H1 (cell line): ENCODE data around the gene CWC27. TPM values are rescaled to one million over a fixed set of nuclear protein-coding genes. Genes with fewer than 3 reads are reported as not detected.

Experiments
- CTCF ChIA-PET: fragments of 300-600 bp; sonication (Branson Sonifier 250); formaldehyde crosslinking; loops from one replicate; lab custom pipeline; 2021; ENCODE audit not compliant: partially characterized antibody; lab: Charles Lee
- POLR2A ChIA-PET: fragments of 300-600 bp; sonication (Branson Sonifier 250); formaldehyde crosslinking; loops from one replicate; lab custom pipeline; 2021; ENCODE audit warnings: inconsistent platforms; ENCODE audit not compliant: partially characterized antibody; lab: Charles Lee
- DNase-seq, 2 experiments: peaks; one replicate each; pipeline versions ENCODE4 v3.0.0 to v3.0.0-alpha.2; 2010 to 2022; ENCODE audit warnings: low spot score in 2 of 2, low read depth in 1 of 2, mixed read lengths in 1 of 2
- FAIRE-seq: peaks from 2 replicates; lab custom pipeline; 2011; peaks lifted over from hg19 to GRCh38; lab: Jason Lieb, UNC
- H2AFZ ChIP-seq: 2 replicates; pipeline ENCODE4 v1.8.1; 2012; ENCODE audit warnings: low read length, inconsistent platforms
- H2AK5ac ChIP-seq: 2 replicates; pipeline ENCODE4 v1.6.1; 2013; ENCODE audit warnings: low read depth, low read length
- H2BK120ac ChIP-seq: replicated peaks from 2 replicates; pipeline ENCODE3; 2013; ENCODE audit warnings: low read depth, low read length, inconsistent platforms
- H2BK12ac ChIP-seq: 2 replicates; pipeline ENCODE4 v1.6.1; 2013; ENCODE audit warnings: low read depth, low read length
- H2BK15ac ChIP-seq: 2 replicates; pipeline ENCODE4 v1.6.1; 2013; ENCODE audit warnings: low read length
- H2BK20ac ChIP-seq: 2 replicates; pipeline ENCODE4 v1.6.1; 2013; ENCODE audit warnings: low read length
- H2BK5ac ChIP-seq: 2 replicates; pipeline ENCODE4 v1.6.1; 2013; ENCODE audit warnings: low read depth, low read length
- H3K14ac ChIP-seq: 2 replicates; pipeline ENCODE4 v1.6.1; 2013; ENCODE audit warnings: inconsistent platforms; ENCODE audit not compliant: insufficient read length
- H3K18ac ChIP-seq: 2 replicates; pipeline ENCODE4 v1.6.1; 2013; ENCODE audit warnings: low read length; ENCODE audit errors: extremely low read depth
- H3K23ac ChIP-seq: 2 replicates; pipeline ENCODE4 v1.6.1; 2013; ENCODE audit warnings: inconsistent platforms; ENCODE audit not compliant: insufficient read length
- H3K23me2 ChIP-seq: 2 replicates; pipeline ENCODE4 v1.6.1; 2013; ENCODE audit warnings: low read depth, low read length
- H3K27ac ChIP-seq: 2 replicates; pipeline ENCODE4 v1.6.1; 2011; ENCODE audit warnings: low read depth, low read length, inconsistent platforms
- H3K27me3 ChIP-seq, 4 experiments: replicated peaks in 1 of 4; 1 replicate in 1 of 4; 2 replicates in 3 of 4; pipeline versions ENCODE4 v1.6.1 to v1.8.1; 2011 to 2013; ENCODE audit warnings: low read length in 3 of 4, mild to moderate bottlenecking in 3 of 4, inconsistent platforms in 2 of 4, mixed read lengths in 2 of 4, moderate library complexity in 1 of 4; ENCODE audit not compliant: control insufficient read depth in 3 of 4, insufficient read depth in 3 of 4; ENCODE audit errors: extremely low read depth in 1 of 4
- H3K36me3 ChIP-seq, 4 experiments: 2 replicates each; pipeline versions ENCODE4 v1.6.1 to v1.8.1; 2011 to 2013; ENCODE audit warnings: mild to moderate bottlenecking in 4 of 4, low read length in 3 of 4, moderate library complexity in 2 of 4, control low read depth in 1 of 4, inconsistent platforms in 1 of 4; ENCODE audit not compliant: insufficient read depth in 4 of 4, control insufficient read depth in 2 of 4
- H3K4ac ChIP-seq: replicated peaks from 2 replicates; pipeline ENCODE3; 2013; ENCODE audit warnings: low read length, low read depth, mixed read lengths, inconsistent platforms; ENCODE audit not compliant: insufficient read length
- H3K4me1 ChIP-seq, 4 experiments: replicated peaks in 1 of 4; 1 replicate in 1 of 4; 2 replicates in 3 of 4; pipeline versions ENCODE4 v1.6.1 to v1.8.1; 2011 to 2013; ENCODE audit warnings: low read length in 3 of 4, inconsistent platforms in 2 of 4, mixed read lengths in 1 of 4; ENCODE audit not compliant: insufficient read depth in 4 of 4, control insufficient read depth in 3 of 4
- H3K4me2 ChIP-seq, 2 experiments: 2 replicates each; pipeline versions ENCODE4 v1.6.1 to v1.8.1; 2011 to 2013; ENCODE audit warnings: low read depth in 2 of 2, low read length in 2 of 2, control low read depth in 1 of 2, inconsistent platforms in 1 of 2, mild to moderate bottlenecking in 1 of 2; ENCODE audit not compliant: insufficient read depth in 1 of 2
- H3K4me3 ChIP-seq, 4 experiments: fragments of 200-600, 300-600 bp in 1 of 4; sonication (generic), shearing (Covaris generic), sonication (Bioruptor Twin) in 1 of 4; 2 replicates each; pipeline versions ENCODE4 v1.5.1 to v1.8.1; 2011 to 2016; ENCODE audit warnings: low read length in 4 of 4, low read depth in 3 of 4, control low read depth in 2 of 4, inconsistent platforms in 2 of 4, mild to moderate bottlenecking in 2 of 4, mixed read lengths in 1 of 4, moderate library complexity in 1 of 4; ENCODE audit not compliant: insufficient read depth in 2 of 4; ENCODE audit errors: extremely low read depth in 1 of 4
- H3K56ac ChIP-seq: replicated peaks from 2 replicates; pipeline ENCODE3; 2013; ENCODE audit warnings: low read depth, mild to moderate bottlenecking, mixed read lengths, low read length, inconsistent platforms; ENCODE audit not compliant: insufficient read length
- H3K79me1 ChIP-seq: 2 replicates; pipeline ENCODE4 v1.6.1; 2013; ENCODE audit warnings: low read depth, low read length, control low read depth
- H3K79me2 ChIP-seq, 2 experiments: 2 replicates each; pipeline versions ENCODE4 v1.6.1 to v1.8.1; 2012 to 2013; ENCODE audit warnings: low read length in 2 of 2, mild to moderate bottlenecking in 2 of 2, inconsistent platforms in 1 of 2; ENCODE audit not compliant: insufficient read depth in 2 of 2, control insufficient read depth in 1 of 2
- H3K9ac ChIP-seq, 4 experiments: replicated peaks in 1 of 4; 1 replicate in 1 of 4; 2 replicates in 3 of 4; pipeline versions ENCODE4 v1.6.1 to v1.8.1; 2011 to 2013; ENCODE audit warnings: low read depth in 3 of 4, low read length in 3 of 4, control low read depth in 2 of 4, mild to moderate bottlenecking in 2 of 4, moderate library complexity in 2 of 4, inconsistent platforms in 1 of 4; ENCODE audit errors: extremely low read depth in 1 of 4
- H3K9me3 ChIP-seq, 2 experiments: 2 replicates each; pipeline versions ENCODE4 v1.6.1 to v1.8.1; 2012 to 2013; ENCODE audit warnings: mild to moderate bottlenecking in 2 of 2, moderate library complexity in 2 of 2, control low read depth in 1 of 2, inconsistent platforms in 1 of 2, low read depth in 1 of 2, low read length in 1 of 2, mixed read lengths in 1 of 2; ENCODE audit not compliant: insufficient read depth in 2 of 2
- H4K20me1 ChIP-seq, 2 experiments: replicated peaks in 1 of 2; 2 replicates each; pipeline versions ENCODE3 to v1.8.1; 2011 to 2013; ENCODE audit warnings: inconsistent platforms in 2 of 2, low read length in 2 of 2, mild to moderate bottlenecking in 1 of 2; ENCODE audit not compliant: insufficient read depth in 2 of 2, control insufficient read depth in 1 of 2
- H4K5ac ChIP-seq: 2 replicates; pipeline ENCODE4 v1.6.1; 2013; ENCODE audit warnings: low read length, low read depth, mixed read lengths, inconsistent platforms; ENCODE audit not compliant: insufficient read length
- H4K8ac ChIP-seq: 2 replicates; pipeline ENCODE4 v1.8.0; 2013; ENCODE audit warnings: mild to moderate bottlenecking, moderate library complexity, low read length, inconsistent platforms; ENCODE audit not compliant: insufficient read depth; ENCODE audit errors: extremely low read depth
- H4K91ac ChIP-seq: replicated peaks from 2 replicates; pipeline ENCODE3; 2013; ENCODE audit warnings: low read length, mixed read lengths, inconsistent platforms; ENCODE audit not compliant: insufficient read length
- KDM4A ChIP-seq: IDR thresholded peaks from one replicate; pipeline ENCODE4 v1.7.1; 2012; ENCODE audit warnings: low read depth, mild to moderate bottlenecking, moderate library complexity, low read length, inconsistent platforms; ENCODE audit not compliant: severe bottlenecking
- polyA plus RNA-seq, 7 experiments: library from polyadenylated mRNA; depleted of rRNA in 3 of 7; stranded (reverse) in 5 of 7; unstranded in 2 of 7; fragments of >200 nt in 5 of 7; fragments of 200-250 nt in 2 of 7; gene quantifications; 1 replicate in 5 of 7; 2 replicates in 1 of 7; 4 replicates in 1 of 7; pipeline versions ENCODE4 v1.2.1 to v1.2.3, GENCODE V29; 2011 to 2013; ENCODE audit warnings: missing spikeins in 2 of 7, mixed read lengths in 2 of 7
- total RNA-seq: library from RNA; stranded (reverse); fragmentation: NEBNext Ultra II Directional; extraction: Animal tissue kit (Norgen Biotek cat#: 25700); gene quantifications from 2 replicates; pipeline ENCODE4 v1.2.1, GENCODE V29; 2021

Gene CWC27
- total and polyA plus RNA-seq, 2 of the 8 experiments (the other 6 are each of a cell fraction or from before 2014, with no cell fraction given): 24.9 to 43.4 TPM

- CTCF ChIA-PET: interaction anchor here (1.2 kb wide), 1 partner anchor 13 kb away, joined by 3 read pairs; no protein-coding TSS in a partner anchor
- Histone ChIP-seq H3K79me2 (no peaks in the 10 kb centered on the region), H3K56ac (no peak overlapping the region), H2BK120ac (no peak overlapping the region), H4K8ac (no peak overlapping the region), H4K5ac (no peak overlapping the region), H3K4me2 (no peak overlapping the region), H2AFZ (no peak overlapping the region), H3K4me3 (no peak overlapping the region), H4K91ac (no peak overlapping the region), H3K14ac (no peak overlapping the region), H2BK15ac (no peak overlapping the region), H3K4ac (no peak overlapping the region), H2AK5ac (no peak overlapping the region)
- DNase-seq: no peak
- no peak for FAIRE-seq
- no peak for TF ChIP-seq KDM4A
- TF ChIP-seq, all 59 proteins: peak for 0
- Histone ChIP-seq H3K27me3 (no peaks in the 10 kb centered on the region), H2BK5ac (no peak overlapping the region), H3K4me1 (peaks cover 0 to 3% (median 0%) of the 10 kb centered on the region in 4 experiments; a peak in 1 of 7 replicates), H3K9me3 (no peaks in the 10 kb centered on the region), H3K9ac (no peak overlapping the region), H3K27ac (no peak overlapping the region), H2BK12ac (no peak overlapping the region), H3K18ac (no peak overlapping the region), H3K36me3 (no peaks in the 10 kb centered on the region), H4K20me1 (no peaks in the 10 kb centered on the region), H3K79me1 (no peaks in the 10 kb centered on the region), H2BK20ac (no peak overlapping the region), H3K23ac (no peak overlapping the region), H3K23me2 (no peaks in the 10 kb centered on the region)
- POLR2A ChIA-PET: no interaction called here
These were observed 104.7 kb downstream of the CWC27 start for GRCh38 chr5:64873441-64873840.
